HCT116 (cell line): ENCODE data around the gene HAND1. TPM values are rescaled to one million over a fixed set of nuclear protein-coding genes. Genes with fewer than 3 reads are reported as not detected.

Experiments used
- ATAC-seq: fragments of 200-7000 bp; cut with Tn5 transposase; 2 replicates; pipeline ENCODE4 v1.9.1; 2020; ENCODE audit warnings: mild to moderate bottlenecking, moderate library complexity
- BruUV-seq: library from RNA; stranded (reverse); fragments of 400-500 nt; replicated peaks from 2 replicates; lab custom pipeline; 2021; lab: Mats Ljungman, UMichigan
- CTCF ChIA-PET: fragments of 300-600 bp; sonication (Branson Sonifier 250); formaldehyde crosslinking; loops from one replicate; lab custom pipeline; 2021; ENCODE audit warnings: antibody characterized with exemption; lab: Charles Lee
- POLR2A ChIA-PET: fragments of 300-600, 350-600 bp; sonication (Branson Sonifier 250); formaldehyde crosslinking; loops from one replicate; lab custom pipeline; 2021; ENCODE audit warnings: antibody characterized with exemption; lab: Charles Lee
- RAD21 ChIA-PET, 2 experiments: fragments of 300-600 bp; sonication (Branson Sonifier 250); formaldehyde crosslinking; loops; one replicate each; lab custom pipeline; 2023; ENCODE audit warnings: low total read pairs in 2 of 2; ENCODE audit not compliant: uncharacterized antibody in 2 of 2, unreplicated experiment in 2 of 2, low non-redundant PET in 1 of 2; lab: Charles Lee
- DNase-seq: peaks from one replicate; pipeline ENCODE4 v3.0.0-alpha.2; 2010; ENCODE audit warnings: low read depth, low spot score
- H2AFZ ChIP-seq: fragments of 200-600 bp; shearing (Covaris generic), sonication (generic); 2 replicates; pipeline ENCODE4 v1.6.1; 2017; ENCODE audit warnings: low read depth, mixed run types, mixed read lengths, antibody characterized with exemption, low read length; ENCODE audit not compliant: poor library complexity, severe bottlenecking
- H3K27ac ChIP-seq: 2 replicates; pipeline ENCODE4 v1.5.1; 2012; ENCODE audit warnings: low read depth, low read length
- H3K27me3 ChIP-seq: fragments of 200-600 bp; sonication (generic); 2 replicates; pipeline ENCODE4 v1.6.1; 2016; ENCODE audit warnings: mixed run types, low read length, mixed read lengths; ENCODE audit not compliant: insufficient read depth
- H3K36me3 ChIP-seq, 2 experiments: fragments of 200-500 bp in 1 of 2; fragments of 200-600 bp in 1 of 2; sonication (Bioruptor generic) in 1 of 2; sonication (generic) in 1 of 2; 2 replicates each; pipeline versions ENCODE4 v1.5.1 to v1.6.1; 2014 to 2016; ENCODE audit warnings: low read length in 2 of 2, inconsistent platforms in 1 of 2, mixed read lengths in 1 of 2, mixed run types in 1 of 2; ENCODE audit not compliant: insufficient read depth in 2 of 2, control insufficient read depth in 1 of 2
- H3K4me1 ChIP-seq, 2 experiments: fragments of 200-600 bp in 1 of 2; sonication (generic) in 1 of 2; 2 replicates each; pipeline versions ENCODE4 v1.5.1 to v1.6.1; 2012 to 2017; ENCODE audit warnings: low read length in 2 of 2, inconsistent platforms in 1 of 2, mild to moderate bottlenecking in 1 of 2, mixed read lengths in 1 of 2, mixed run types in 1 of 2, moderate library complexity in 1 of 2; ENCODE audit not compliant: insufficient read depth in 2 of 2, control insufficient read depth in 1 of 2
- H3K4me2 ChIP-seq: fragments of 200-600 bp; sonication (generic); 2 replicates; pipeline ENCODE4 v1.6.1; 2017; ENCODE audit warnings: mixed run types, low read length, mixed read lengths
- H3K4me3 ChIP-seq, 2 experiments: fragments of 200-600 bp in 1 of 2; sonication (generic) in 1 of 2; replicated peaks in 1 of 2; 2 replicates each; pipeline ENCODE4 v1.5.1; 2011 to 2016; ENCODE audit warnings: low read length in 2 of 2, control low read depth in 1 of 2, low read depth in 1 of 2, mild to moderate bottlenecking in 1 of 2, mixed read lengths in 1 of 2, mixed run types in 1 of 2
- H3K79me2 ChIP-seq: fragments of 200-600 bp; sonication (generic); 2 replicates; pipeline ENCODE4 v1.6.1; 2017; ENCODE audit warnings: mild to moderate bottlenecking, mixed run types, low read length, moderate library complexity, mixed read lengths; ENCODE audit not compliant: insufficient read depth
- H3K9ac ChIP-seq: fragments of 200-600 bp; sonication (generic); 2 replicates; pipeline ENCODE4 v1.6.1; 2016; ENCODE audit warnings: low read length, mixed read lengths
- H3K9me2 ChIP-seq: fragments of 200-600 bp; sonication (generic), shearing (Covaris generic); 2 replicates; pipeline ENCODE4 v1.6.1; 2017; ENCODE audit warnings: mixed run types, mild to moderate bottlenecking, moderate library complexity; ENCODE audit not compliant: insufficient read depth
- H3K9me3 ChIP-seq, 2 experiments: fragments of 200-500 bp in 1 of 2; fragments of 200-600 bp in 1 of 2; sonication (Bioruptor generic) in 1 of 2; sonication (generic) in 1 of 2; 2 replicates each; pipeline ENCODE4 v1.6.1; 2014 to 2017; ENCODE audit warnings: low read length in 2 of 2, mixed read lengths in 2 of 2, inconsistent platforms in 1 of 2, low read depth in 1 of 2, mild to moderate bottlenecking in 1 of 2, mixed run types in 1 of 2, moderate library complexity in 1 of 2; ENCODE audit not compliant: control insufficient read depth in 1 of 2, insufficient read depth in 1 of 2
- H4K20me1 ChIP-seq: fragments of 200-600 bp; sonication (generic), shearing (Covaris generic); 2 replicates; pipeline ENCODE4 v1.6.1; 2017; ENCODE audit warnings: mixed run types, mild to moderate bottlenecking, moderate library complexity; ENCODE audit not compliant: insufficient read depth
- CEBPB ChIP-seq: IDR thresholded peaks from 2 replicates; pipeline ENCODE4 v1.6.1; 2012; ENCODE audit warnings: low read depth
- EGR1 ChIP-seq: IDR thresholded peaks from 2 replicates; pipeline ENCODE4 v1.6.1; 2012; ENCODE audit warnings: low read depth
- ELF1 ChIP-seq: IDR thresholded peaks from 2 replicates; pipeline ENCODE4 v1.6.1; 2012; ENCODE audit warnings: low read depth, borderline replicate concordance
- EZH2phosphoT487 ChIP-seq: fragments of 200-600 bp; IDR thresholded peaks from 2 replicates; pipeline ENCODE4 v1.6.1; 2018; ENCODE audit warnings: antibody characterized with exemption, borderline replicate concordance
- MAX ChIP-seq: IDR thresholded peaks from 2 replicates; pipeline ENCODE4 v1.6.1; 2012
- POLR2A ChIP-seq: IDR thresholded peaks from 2 replicates; pipeline ENCODE4 v1.7.0; 2011; ENCODE audit warnings: borderline replicate concordance; ENCODE audit not compliant: insufficient read depth, insufficient read length; ENCODE audit errors: extremely low read depth
- POLR2AphosphoS5 ChIP-seq: IDR thresholded peaks from 2 replicates; pipeline ENCODE4 v1.6.1; 2011; ENCODE audit warnings: mild to moderate bottlenecking, low read depth, low read length, moderate library complexity
- RAD21 ChIP-seq: IDR thresholded peaks from 2 replicates; pipeline ENCODE4 v1.6.1; 2012; ENCODE audit warnings: low read depth, mild to moderate bottlenecking
- REST ChIP-seq: IDR thresholded peaks from 2 replicates; pipeline ENCODE4 v1.6.1; 2012; ENCODE audit warnings: low read depth
- SP1 ChIP-seq: IDR thresholded peaks from 2 replicates; pipeline ENCODE4 v1.6.1; 2012; ENCODE audit warnings: low read depth
- SRF ChIP-seq: IDR thresholded peaks from 2 replicates; pipeline ENCODE4 v1.6.1; 2012; ENCODE audit warnings: low read depth
- TCF7L2 ChIP-seq: IDR thresholded peaks from 2 replicates; pipeline ENCODE4 v1.7.0; 2011; ENCODE audit warnings: borderline replicate concordance, inconsistent platforms; ENCODE audit not compliant: insufficient read depth, insufficient read length; ENCODE audit errors: extremely low read depth
- YY1 ChIP-seq: IDR thresholded peaks from 2 replicates; pipeline ENCODE4 v1.6.1; 2011; ENCODE audit warnings: low read length, low read depth, moderate library complexity, mild to moderate bottlenecking; ENCODE audit not compliant: insufficient replicate concordance; ENCODE audit errors: extremely low read depth
- ZBTB33 ChIP-seq: IDR thresholded peaks from 2 replicates; pipeline ENCODE4 v1.6.1; 2011; ENCODE audit warnings: mild to moderate bottlenecking, low read length, moderate library complexity; ENCODE audit not compliant: insufficient replicate concordance; ENCODE audit errors: extremely low read depth
- ZFX ChIP-seq: fragments of 450-650 bp; IDR thresholded peaks from 2 replicates; pipeline ENCODE4 v1.6.1; 2017
- ZNF274 ChIP-seq: fragments of 200-500 bp; sonication (Bioruptor generic); IDR thresholded peaks from 2 replicates; pipeline ENCODE4 v1.6.1; 2014; ENCODE audit warnings: mild to moderate bottlenecking, low read depth, low read length, inconsistent platforms
- intact Hi-C: fragments of 100-400 bp; cut with micrococcal nuclease; formaldehyde crosslinking; loops from 2 replicates; pipeline ENCODE4 v1.10.0; 2022
- total RNA-seq: library from RNA; stranded (reverse); gene quantifications from one replicate; pipeline ENCODE4 v1.2.1, GENCODE V29; 2021; ENCODE audit not compliant: unreplicated experiment

HAND1 gene
- total RNA-seq, 1 experiment from 2014 or later, result not detected

GRCh38 chr5:154481584-154482381 is 3.8 kb upstream of the HAND1 start:
- intact Hi-C loops, result no loop called here
- Histone ChIP-seq H2AFZ (no peak overlapping the region), H4K20me1 (no peaks in the 10 kb centered on the region), H3K9me2 (no peaks in the 10 kb centered on the region), H3K9ac (no peak overlapping the region), H3K27me3 (peaks cover 49% of the 10 kb centered on the region), H3K27ac (no peak overlapping the region), H3K9me3 (no peaks in the 10 kb centered on the region), H3K4me2 (no peak overlapping the region), H3K36me3 (no peaks in the 10 kb centered on the region), H3K79me2 (no peaks in the 10 kb centered on the region), H3K4me1 (no peaks in the 10 kb centered on the region), H3K4me3 (no peak overlapping the region)
- DNase-seq (no peak), ATAC-seq (no peak)
- TF ChIP-seq ZBTB33, result no peak
- TF ChIP-seq YY1, result no peak
- no peak for TF ChIP-seq SRF
- TF ChIP-seq SP1, result no peak
- TF ChIP-seq TCF7L2, result no peak
- no peak for TF ChIP-seq POLR2AphosphoS5
- TF ChIP-seq CEBPB, result no peak
- no peak for TF ChIP-seq RAD21
- no peak for TF ChIP-seq REST
- no peak for TF ChIP-seq EZH2phosphoT487
- no peak for TF ChIP-seq ZFX
- no peak for TF ChIP-seq ZNF274
- no peak for TF ChIP-seq MAX
- TF ChIP-seq POLR2A, result no peak
- no peak for TF ChIP-seq EGR1
- TF ChIP-seq ELF1, result no peak
- RAD21 ChIA-PET, result no interaction called here
- CTCF ChIA-PET, result no interaction called here
- POLR2A ChIA-PET, result no interaction called here
- BruUV-seq, result no TSS peak
